Mucosa of rectum (tissue), 2 donors: ENCODE data around the gene PTPDC1.

Experiments used
- H3K27ac ChIP-seq, 2 donors: one replicate each; pipeline ENCODE4 v1.7.0; 2013; ENCODE audit warnings: inconsistent platforms in 2 of 2, low read depth in 2 of 2, low read length in 2 of 2
- H3K27me3 ChIP-seq, 2 donors: one replicate each; pipeline ENCODE4 v1.7.0; 2013; ENCODE audit warnings: low read length in 2 of 2; ENCODE audit not compliant: control insufficient read depth in 2 of 2, insufficient read depth in 2 of 2
- H3K36me3 ChIP-seq, 2 donors: one replicate each; pipeline ENCODE4 v1.7.0; 2013; ENCODE audit warnings: low read length in 2 of 2; ENCODE audit not compliant: control insufficient read depth in 2 of 2, insufficient read depth in 2 of 2
- H3K4me1 ChIP-seq, 2 donors: one replicate each; pipeline ENCODE4 v1.7.0; 2013; ENCODE audit warnings: low read length in 2 of 2, mild to moderate bottlenecking in 1 of 2; ENCODE audit not compliant: control insufficient read depth in 2 of 2, insufficient read depth in 2 of 2
- H3K4me3 ChIP-seq, 2 donors: one replicate each; pipeline ENCODE4 v1.7.0; 2013; ENCODE audit warnings: low read length in 2 of 2
- H3K9ac ChIP-seq, 2 donors: one replicate each; pipeline ENCODE4 v1.7.0; 2013; ENCODE audit warnings: low read length in 2 of 2, low read depth in 1 of 2, mild to moderate bottlenecking in 1 of 2
- H3K9me3 ChIP-seq, 2 donors: one replicate each; pipeline ENCODE4 v1.7.0; 2013; ENCODE audit warnings: low read length in 2 of 2; ENCODE audit not compliant: control insufficient read depth in 2 of 2
- donor health status: healthy.
- donor health status: Normal muscosa, but diverticular disease.

PTPDC1 gene

DNA sequence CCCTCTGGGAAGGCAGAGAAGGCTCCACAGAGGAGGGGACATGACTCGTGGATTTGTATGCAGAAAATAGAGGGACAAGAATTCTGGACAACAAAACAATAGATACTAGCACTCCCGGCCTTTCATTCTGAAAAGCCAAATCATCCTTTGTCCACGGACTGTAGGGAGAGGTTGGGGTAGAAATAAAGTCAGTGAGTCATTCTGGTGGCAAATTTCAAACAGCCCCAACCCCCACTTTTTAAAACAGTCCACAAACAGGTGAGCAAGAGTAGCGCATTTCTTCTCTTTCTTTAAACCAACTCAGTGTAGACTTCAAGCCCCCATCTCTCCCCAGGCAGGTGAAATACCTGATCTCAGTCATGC, 56.1 kb downstream of the PTPDC1 start:
- Histone ChIP-seq H3K36me3 (no peaks in the 10 kb centered on the region), H3K4me3 (no peak overlapping the region), H3K9ac (no peak overlapping the region), H3K27ac (peak overlapping the region; percentile 35 to 39), H3K4me1 (no peaks in the 10 kb centered on the region), H3K9me3 (no peaks in the 10 kb centered on the region), H3K27me3 (no peaks in the 10 kb centered on the region)

DNA sequence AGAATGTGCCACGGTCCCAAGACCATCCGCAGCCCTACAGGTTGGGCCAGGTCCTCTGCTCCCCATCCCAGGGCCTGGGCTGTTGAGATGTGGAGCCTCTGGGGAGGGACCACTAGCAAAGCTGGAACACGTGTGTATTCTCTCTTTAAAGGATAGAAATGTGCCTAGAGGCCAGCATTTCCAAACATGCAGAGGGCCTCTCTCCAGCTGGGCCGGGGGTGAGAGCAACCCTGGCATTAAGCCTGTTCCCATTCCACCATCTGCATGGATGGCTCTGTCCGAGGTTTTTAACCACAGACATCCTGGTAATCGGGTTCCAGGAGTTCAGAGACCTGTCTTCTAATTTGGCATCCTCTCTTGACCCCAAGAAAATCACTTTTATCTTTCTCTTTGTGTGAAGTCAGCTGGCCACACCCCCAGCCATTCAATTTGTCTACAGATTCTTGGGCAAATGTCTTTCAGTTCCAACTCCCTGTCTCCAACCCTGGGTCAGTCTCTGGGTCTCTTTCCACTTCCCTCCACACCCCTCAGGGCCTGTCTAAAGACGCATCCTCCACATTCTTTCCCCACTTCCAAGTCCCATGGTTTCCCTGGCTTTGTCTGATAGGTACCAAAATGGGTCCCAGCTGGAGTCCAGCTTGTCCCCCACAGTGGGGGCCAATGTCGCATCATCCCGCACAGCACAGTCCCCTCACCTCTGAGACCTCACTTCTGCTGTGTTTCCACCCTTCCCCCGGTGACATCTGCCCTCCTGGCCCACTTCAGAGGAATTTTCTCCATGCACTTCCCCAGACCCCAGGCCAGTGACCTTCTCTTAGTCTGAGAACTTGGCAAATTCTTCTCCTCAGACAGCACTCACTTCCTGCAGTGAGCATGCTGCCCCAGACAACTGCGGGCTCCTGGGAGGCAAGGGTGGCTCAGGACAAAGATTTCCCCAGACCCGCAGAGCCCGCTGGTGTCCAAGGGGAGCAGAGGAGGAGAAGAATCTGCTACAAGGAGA, 56.8 kb downstream of the PTPDC1 start:
- Histone ChIP-seq H3K4me3 (no peak overlapping the region), H3K4me1 (no peaks in the 10 kb centered on the region), H3K9me3 (no peaks in the 10 kb centered on the region), H3K27ac (peak overlapping the region in 1 of 2 donors; percentile 21), H3K36me3 (no peaks in the 10 kb centered on the region), H3K9ac (no peak overlapping the region), H3K27me3 (no peaks in the 10 kb centered on the region)

- H3K9me3 ChIP-seq = no peaks in the 10 kb centered on the region
- no peak overlapping the region for H3K27ac ChIP-seq
- H3K27me3 ChIP-seq = no peaks in the 10 kb centered on the region
- no peaks in the 10 kb centered on the region for H3K4me1 ChIP-seq
- no peaks in the 10 kb centered on the region for H3K36me3 ChIP-seq
- no peak overlapping the region for H3K9ac ChIP-seq
- H3K4me3 ChIP-seq = no peak overlapping the region
Observed at GRCh38 chr9:94142353-94142752, 58.1 kb downstream of the PTPDC1 start.

DNA sequence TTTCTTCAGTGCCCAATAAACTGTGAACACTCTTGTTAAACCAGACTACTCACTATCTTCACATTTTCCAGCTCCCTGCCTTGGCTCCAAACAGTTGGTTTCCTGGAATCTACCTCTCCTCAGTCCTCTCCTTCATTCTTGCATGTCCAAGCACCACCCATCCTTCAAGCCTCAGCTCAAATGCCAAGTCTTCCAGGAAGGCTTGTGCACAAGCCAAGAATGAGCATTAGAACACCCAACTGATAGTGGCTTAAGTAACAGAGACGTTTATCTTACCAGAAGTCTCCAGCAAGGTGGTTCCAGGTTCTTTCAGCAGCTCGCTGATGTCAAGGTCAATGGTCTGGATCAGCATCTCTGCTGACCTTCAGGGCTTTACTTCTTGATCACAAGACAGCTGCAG, 60.1 kb downstream of the PTPDC1 start:
- Histone ChIP-seq H3K27ac (no peak overlapping the region), H3K36me3 (no peaks in the 10 kb centered on the region), H3K9me3 (no peaks in the 10 kb centered on the region), H3K27me3 (no peaks in the 10 kb centered on the region), H3K9ac (no peak overlapping the region), H3K4me3 (no peak overlapping the region), H3K4me1 (no peaks in the 10 kb centered on the region)

DNA sequence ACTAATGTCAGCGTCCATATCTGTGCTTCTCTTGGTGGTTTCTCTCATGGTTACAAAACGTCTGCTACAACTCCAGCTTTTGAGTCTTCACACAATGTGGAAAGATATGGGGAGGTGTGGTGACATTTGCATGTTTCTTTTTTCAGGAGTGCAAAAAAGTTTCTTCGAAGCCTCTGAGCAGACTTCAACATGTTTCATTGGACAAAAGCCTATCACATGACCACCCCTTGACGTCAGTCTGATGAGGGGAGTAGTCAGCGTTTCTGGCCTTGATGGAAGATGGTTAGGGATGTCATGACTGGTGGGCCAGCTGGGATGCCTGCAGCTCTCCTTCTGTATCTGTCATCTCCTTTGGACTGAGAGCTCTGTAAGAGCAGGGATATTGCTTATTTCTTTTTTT, 61.4 kb downstream of the PTPDC1 start:
- Histone ChIP-seq H3K27ac (no peak overlapping the region), H3K4me1 (no peaks in the 10 kb centered on the region), H3K27me3 (no peaks in the 10 kb centered on the region), H3K4me3 (no peak overlapping the region), H3K9me3 (no peaks in the 10 kb centered on the region), H3K9ac (no peak overlapping the region), H3K36me3 (no peaks in the 10 kb centered on the region)

- Histone ChIP-seq H3K9me3 (no peaks in the 10 kb centered on the region), H3K4me1 (no peaks in the 10 kb centered on the region), H3K27ac (no peak overlapping the region), H3K4me3 (no peak overlapping the region), H3K27me3 (no peaks in the 10 kb centered on the region), H3K9ac (no peak overlapping the region), H3K36me3 (no peaks in the 10 kb centered on the region)
Observed at GRCh38 chr9:94147776-94148175, 63.5 kb downstream of the PTPDC1 start.

DNA sequence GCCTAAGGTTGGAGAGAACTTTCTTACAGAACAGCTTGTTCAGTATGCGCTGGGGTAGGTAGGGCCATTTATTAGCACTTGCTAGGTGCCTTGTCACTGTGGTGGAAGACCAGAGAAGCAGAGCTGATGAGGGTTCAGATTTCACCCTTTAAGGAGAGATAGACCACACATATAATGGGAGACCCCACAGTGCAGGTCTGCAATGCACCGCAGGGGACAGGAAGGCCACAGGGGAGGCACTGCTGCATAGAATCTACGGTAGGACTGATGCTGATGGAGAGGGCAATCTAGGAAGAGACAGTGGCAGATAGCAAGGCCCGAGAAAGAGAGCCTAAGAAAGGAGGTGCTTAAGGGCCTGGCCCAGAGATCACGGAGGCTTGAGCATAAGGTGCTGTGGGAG, 64.2 kb downstream of the PTPDC1 start:
- no peaks in the 10 kb centered on the region for H3K27me3 ChIP-seq
- H3K36me3 ChIP-seq = no peaks in the 10 kb centered on the region
- H3K9ac ChIP-seq = no peak overlapping the region
- H3K9me3 ChIP-seq = no peaks in the 10 kb centered on the region
- no peaks in the 10 kb centered on the region for H3K4me1 ChIP-seq
- no peak overlapping the region for H3K4me3 ChIP-seq
- H3K27ac ChIP-seq = no peak overlapping the region

DNA sequence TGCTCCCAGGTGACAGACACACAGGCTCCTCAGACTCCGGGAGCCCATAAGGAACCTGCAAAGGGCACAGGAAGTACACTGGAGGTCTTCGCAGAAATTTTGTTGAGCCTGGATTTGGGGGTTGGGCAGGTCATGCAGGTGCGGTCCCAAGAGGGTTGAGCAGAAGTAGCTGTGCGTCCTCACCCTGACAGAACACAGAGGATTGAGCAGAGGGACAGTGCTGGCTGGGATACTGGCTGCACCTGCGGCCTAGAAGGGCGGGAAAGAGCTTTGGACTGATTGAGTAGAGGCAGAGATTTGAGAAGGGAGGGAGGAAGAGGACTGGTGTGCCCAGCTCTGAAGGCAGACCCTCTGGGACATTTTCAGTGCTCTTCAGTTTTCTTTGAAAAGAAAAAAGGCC, 65.4 kb downstream of the PTPDC1 start:
- Histone ChIP-seq H3K9me3 (no peaks in the 10 kb centered on the region), H3K4me3 (no peak overlapping the region), H3K36me3 (no peaks in the 10 kb centered on the region), H3K9ac (no peak overlapping the region), H3K4me1 (no peaks in the 10 kb centered on the region), H3K27ac (no peak overlapping the region), H3K27me3 (no peaks in the 10 kb centered on the region)

DNA sequence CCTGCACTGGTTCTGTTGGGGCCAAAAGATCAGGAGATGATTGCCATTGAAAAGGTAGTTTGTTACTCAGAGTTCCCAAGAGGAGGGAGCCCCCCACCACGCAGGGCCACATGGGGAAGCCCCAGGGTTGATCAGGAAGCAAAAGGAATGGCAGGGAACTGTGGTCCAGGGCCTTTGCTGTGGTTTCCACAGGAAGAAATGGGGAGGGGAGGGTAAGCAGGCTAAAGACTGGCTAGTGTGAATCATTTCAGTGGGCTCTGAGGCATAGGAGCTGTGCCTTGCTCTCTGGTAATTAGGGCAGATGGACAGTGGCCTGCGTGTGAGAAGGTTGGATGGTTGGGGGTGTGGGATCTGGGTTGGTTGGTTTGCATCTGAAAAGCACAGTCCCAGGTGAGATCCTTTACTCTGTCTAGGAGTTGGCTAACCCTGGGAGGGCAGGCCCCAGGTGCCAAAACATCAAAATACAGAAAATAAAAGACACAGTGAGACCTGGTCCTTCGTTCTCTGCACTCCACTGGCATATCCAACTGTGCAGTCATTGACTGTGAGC, 66.1 kb downstream of the PTPDC1 start:
- Histone ChIP-seq H3K4me3 (no peak overlapping the region), H3K36me3 (no peaks in the 10 kb centered on the region), H3K4me1 (no peaks in the 10 kb centered on the region), H3K27ac (no peak overlapping the region), H3K27me3 (no peaks in the 10 kb centered on the region), H3K9me3 (no peaks in the 10 kb centered on the region), H3K9ac (no peak overlapping the region)

DNA sequence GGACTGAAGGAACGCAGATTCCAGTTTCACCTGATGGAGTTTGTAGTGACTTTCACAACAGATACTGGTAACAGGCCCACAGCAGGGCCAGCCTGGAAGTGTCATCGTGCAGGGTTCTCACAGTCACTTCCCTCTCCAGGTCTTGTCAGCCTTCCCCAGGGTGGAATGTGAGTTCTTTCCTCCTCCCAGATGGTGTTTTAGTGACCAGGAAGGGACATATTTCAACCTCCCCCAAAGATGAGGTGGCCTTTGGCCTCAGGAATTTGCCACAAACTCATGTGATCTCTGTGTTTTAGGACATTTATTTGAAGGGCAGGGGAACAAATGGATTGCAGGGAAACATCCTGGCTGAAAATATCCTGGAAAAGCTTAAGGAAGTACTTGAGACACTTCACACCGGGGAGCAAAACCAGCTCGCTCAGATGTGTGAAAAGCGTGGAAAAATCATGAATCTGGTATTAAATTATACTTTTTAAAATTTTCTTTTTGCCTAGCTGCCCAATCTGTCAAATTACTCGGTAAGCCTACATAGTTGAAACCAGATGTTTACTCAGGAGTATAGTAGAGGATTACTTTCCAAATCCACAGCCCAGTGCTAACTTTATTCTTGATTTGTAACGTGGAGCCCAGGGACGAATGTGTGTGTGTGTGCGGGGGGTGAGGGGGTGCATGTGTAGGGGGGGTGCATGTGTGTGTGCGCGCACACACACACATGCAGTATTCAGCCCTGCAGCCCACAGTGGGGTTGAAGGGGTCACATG, 66.8 kb downstream of the PTPDC1 start:
- no peaks in the 10 kb centered on the region for H3K27me3 ChIP-seq
- no peaks in the 10 kb centered on the region for H3K4me1 ChIP-seq
- no peak overlapping the region for H3K4me3 ChIP-seq
- H3K9ac ChIP-seq = no peak overlapping the region
- H3K36me3 ChIP-seq = no peaks in the 10 kb centered on the region
- H3K27ac ChIP-seq = no peak overlapping the region
- H3K9me3 ChIP-seq = no peaks in the 10 kb centered on the region
